ENCODE data around the gene AJAP1.
"Not testable (repeated sequence)": the region's sequence is repeated elsewhere in the genome, so short reads cannot be mapped to it uniquely, and the experiment has no call there.

The AJAP1 gene

DNA sequence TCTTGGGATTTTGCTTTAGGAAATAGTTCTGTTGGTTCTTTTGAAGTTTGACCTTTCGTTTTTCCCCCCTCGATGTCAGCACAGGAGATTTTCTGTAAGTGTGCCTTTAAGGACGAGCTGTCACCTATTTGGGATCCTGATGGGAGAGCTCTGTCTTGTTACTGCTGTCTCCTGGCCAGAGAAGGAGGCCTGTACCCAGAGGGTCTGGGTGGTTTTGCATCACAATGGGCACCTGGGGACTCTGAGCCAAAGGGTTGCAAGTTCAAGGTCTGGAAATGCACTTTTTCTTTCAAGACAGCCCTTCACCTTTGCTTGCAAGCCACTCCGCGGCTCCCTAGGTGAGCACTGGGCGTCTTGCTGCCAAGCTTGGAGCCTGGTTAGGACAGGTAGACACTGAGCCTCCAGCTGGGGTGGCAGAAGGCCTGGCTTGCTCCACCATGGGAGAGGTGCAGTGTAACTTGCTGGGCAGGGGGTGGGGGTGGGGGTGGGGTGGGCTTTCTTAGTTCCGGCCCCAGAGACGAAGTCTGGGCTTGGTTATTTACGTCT is 2.9 kb downstream of the AJAP1 start:
- in situ Hi-C loops (cut with MboI; ENCODE audit: low sequenced_read_pairs): no loop called here

- in situ Hi-C loops (cut with MboI; ENCODE audit: low sequenced_read_pairs): no loop called here
These were observed 3.6 kb downstream of the AJAP1 start for GRCh38 chr1:4657960-4658541.

DNA sequence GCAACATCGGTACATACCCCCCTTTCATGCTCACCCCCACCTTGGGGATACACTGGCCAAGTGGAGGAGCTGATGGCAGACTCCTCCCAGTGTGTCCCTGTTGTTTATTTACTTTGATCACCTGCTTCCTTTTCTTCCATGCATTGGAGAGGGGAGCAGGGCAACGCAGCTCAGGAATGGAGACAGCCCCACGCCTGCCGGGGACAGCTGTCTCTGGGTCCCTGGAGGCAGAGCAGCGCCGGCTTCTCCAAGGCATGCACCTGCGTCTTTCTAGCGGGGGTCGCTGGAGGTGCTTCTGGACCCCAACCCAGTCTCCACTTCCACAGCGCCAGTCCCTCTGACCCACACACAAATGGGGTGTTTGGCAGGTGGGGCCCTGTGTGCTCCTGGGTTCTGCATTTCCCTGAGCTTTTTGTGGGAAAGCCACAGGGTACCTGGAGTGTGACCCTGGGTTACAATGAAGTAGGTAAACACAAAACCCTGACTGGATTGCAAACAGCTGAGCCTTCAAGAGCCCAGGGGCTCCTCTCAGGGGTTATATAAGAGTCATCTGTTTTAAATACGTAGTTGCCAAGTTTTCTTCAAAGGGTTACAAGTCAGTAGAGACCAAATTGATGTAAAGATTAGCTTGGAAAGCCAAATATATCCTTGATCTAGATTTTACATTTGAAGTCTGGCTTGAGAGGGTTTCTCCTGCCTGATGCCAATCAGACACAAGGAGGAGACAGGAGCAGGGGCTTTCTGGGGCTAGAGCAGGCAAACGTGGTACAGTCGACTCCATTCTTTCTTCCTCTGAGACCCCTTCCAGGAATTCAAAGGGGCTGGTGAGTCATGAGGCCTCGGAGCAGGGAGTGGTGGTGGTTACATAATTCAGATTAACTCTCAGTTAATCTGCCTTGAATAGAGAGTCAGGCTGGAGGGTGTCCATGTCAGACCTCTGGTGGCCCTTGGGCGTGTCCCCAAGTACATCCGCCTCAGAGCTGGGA is 4.5 kb downstream of the AJAP1 start:
- in situ Hi-C loops (cut with MboI; ENCODE audit: low sequenced_read_pairs): no loop called here

DNA sequence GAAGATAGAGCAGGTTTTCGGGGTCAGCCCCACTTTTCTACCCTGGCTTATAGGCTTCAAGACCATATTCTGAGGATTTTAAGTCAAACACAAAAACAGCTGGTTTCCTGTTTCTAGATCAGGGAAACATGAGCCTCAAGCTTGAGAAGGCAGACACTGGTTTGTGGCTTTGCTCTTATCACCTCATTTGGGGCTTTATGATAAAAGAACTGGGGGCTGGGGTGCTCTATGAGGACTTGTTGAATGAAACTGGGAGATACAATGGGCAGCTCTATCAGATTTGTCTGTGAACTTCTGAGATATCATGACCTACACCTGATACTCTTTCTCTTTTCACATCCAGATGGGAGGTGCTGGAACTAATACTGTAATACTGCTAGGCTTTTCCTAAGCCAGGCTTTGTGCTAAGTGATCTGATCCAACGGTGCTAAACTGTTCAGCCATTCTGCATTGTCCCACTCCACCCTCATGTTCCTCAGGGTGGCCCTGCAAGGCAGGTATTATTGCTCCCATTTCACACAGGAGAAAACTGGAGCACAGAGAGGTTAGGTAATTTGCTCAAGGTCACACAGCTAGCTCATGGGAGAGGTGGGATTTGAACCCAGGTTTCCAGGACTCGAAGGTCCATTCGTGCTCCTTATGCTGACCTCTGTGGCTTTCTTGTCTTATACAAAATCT is 6.6 kb downstream of the AJAP1 start:
- in situ Hi-C loops (cut with MboI; ENCODE audit: low sequenced_read_pairs): no loop called here

- in situ Hi-C loops (cut with MboI; ENCODE audit: low sequenced_read_pairs): no loop called here
These were observed 7.1 kb downstream of the AJAP1 start for GRCh38 chr1:4661595-4661917.

- in situ Hi-C loops (cut with MboI; ENCODE audit: low sequenced_read_pairs): no loop called here
These were observed 7.8 kb downstream of the AJAP1 start for GRCh38 chr1:4662168-4662567.

- in situ Hi-C loops (cut with MboI; ENCODE audit: low sequenced_read_pairs): no loop called here
These were observed 8.3 kb downstream of the AJAP1 start for GRCh38 chr1:4662723-4663122.

DNA sequence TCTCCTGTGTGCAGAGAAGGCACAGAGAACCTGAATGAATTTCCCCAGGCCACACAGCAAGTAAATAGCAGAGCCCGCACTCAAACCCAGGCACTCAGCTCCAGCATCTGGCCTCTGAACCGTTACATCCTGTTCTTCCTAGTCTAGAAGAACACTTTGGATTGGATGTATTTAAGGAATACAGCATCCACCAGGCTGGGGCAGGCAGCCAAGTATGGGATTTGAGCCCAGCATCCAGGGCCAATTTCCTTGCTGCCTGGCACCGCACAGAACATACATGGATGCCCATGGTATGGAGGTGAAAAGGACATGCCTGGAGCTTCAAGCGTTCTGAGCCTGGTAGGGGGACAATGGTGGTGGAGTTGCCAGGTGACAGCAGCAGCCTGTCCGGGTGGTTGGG is 9.7 kb downstream of the AJAP1 start:
- in situ Hi-C loops (cut with MboI; ENCODE audit: low sequenced_read_pairs): no loop called here

GRCh38 chr1:4664606-4665005 is 10.2 kb downstream of the AJAP1 start:
- in situ Hi-C loops (cut with MboI; ENCODE audit: low sequenced_read_pairs): no loop called here

DNA sequence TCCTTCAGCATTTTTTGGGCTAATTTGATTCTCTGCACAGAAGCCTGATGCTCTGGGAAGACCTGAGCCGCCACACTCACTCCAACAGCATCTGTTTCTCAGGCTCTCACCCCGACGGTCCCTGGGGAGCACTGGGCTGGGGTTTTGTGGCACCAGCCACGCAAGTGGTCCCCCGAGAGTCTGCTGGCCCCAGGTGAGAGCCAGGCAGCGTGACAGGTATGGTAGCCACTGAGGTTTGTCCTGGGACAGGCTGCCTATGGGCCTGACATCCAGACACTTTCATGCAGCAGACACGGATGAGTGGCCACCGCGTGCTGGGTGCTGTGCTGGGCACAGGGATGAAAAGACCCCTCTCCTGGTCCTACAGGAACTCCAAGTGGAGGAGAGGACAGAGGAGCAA is 11.0 kb downstream of the AJAP1 start:
- in situ Hi-C loops (cut with MboI; ENCODE audit: low sequenced_read_pairs): no loop called here

GRCh38 chr1:4666683-4667082 is 12.3 kb downstream of the AJAP1 start:
- in situ Hi-C loops (cut with MboI; ENCODE audit: low sequenced_read_pairs): not testable (repeated sequence)

DNA sequence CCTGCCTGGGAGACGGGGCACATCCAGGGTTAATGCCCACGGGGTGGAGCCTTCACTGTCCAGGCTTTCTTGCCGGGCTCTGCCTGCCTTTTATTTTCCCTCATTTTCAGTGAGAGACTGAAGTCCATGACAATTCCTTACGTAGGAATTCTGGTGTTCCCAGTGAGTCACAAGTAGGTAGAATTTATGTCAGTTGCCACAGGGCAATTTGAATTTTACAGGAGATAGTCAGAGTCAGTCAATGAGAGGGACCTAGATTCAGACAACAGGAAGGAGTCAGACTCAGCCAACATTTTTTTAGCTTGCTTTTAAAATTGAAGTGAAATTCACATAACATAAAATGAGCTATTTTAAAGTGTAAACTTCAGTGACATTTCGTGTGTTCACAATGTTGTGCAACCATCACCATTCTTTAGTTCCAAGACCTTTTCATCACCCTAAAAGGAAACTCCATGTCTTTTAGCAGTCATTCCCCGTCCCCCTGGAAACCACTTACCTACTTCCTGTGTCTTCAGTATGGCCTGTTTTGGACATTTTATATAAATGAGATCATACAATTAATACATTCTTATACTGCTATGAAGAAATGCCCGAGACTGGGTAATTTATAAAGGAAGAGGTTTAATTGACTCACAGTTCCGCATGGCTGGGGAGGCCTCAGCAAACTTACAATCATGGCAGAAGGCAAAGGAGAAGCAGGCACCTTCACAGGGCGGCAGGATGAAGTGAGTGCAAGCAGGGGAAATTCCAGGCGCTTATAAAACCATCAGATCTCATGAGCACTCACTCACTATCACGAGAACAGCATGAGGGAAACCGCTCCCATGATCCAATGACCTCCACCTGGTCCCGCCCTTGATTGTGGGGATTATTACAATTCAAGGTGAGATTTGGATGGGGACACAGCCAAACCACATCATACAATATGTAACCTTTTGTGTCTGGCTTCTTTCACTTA is 14.6 kb downstream of the AJAP1 start:
- in situ Hi-C loops (cut with MboI; ENCODE audit: low sequenced_read_pairs): no loop called here

- in situ Hi-C loops (cut with MboI; ENCODE audit: low sequenced_read_pairs): no loop called here
These were observed 15.9 kb downstream of the AJAP1 start for GRCh38 chr1:4670265-4670664.

DNA sequence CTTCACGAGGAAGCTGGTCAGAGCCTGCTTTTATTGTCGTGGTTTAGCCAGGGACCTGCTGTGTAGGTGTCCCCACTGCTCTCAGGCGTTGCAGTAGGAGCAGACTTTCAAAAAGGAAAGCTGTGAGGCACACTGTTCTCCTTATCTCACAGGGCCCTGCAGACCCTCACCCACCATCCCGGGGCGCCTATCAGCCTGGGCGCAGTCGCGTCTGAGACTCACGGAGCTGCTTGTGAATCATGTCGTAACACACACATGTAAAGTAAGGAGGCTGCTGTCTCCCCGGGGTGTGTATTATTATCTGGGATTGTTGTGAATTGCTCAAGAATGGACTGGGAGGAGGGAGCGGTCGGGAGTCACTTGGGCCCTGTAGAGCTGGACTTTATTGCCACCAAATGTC is 17.4 kb downstream of the AJAP1 start:
- in situ Hi-C loops (cut with MboI; ENCODE audit: low sequenced_read_pairs): no loop called here

DNA sequence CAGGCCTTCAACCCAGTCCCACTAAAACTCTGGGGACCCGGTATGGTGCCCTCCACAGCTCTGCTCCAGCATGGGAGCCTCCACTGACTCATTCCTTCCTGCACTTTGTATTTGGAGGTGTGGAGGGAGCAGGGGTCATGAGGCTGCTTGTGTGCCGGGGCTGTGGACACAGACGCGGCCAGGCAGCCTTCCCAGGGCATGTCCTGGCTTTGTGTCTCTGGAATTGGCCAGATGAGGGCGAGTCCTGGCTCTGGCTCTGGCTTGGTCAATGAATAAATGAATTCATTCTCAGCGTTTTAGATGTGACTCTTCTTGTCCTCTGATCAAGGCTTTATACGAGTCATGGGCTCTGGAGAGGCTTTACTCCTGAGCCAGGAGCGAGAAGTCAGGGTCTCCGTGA is 19.1 kb downstream of the AJAP1 start:
- in situ Hi-C loops (cut with MboI; ENCODE audit: low sequenced_read_pairs): no loop called here

DNA sequence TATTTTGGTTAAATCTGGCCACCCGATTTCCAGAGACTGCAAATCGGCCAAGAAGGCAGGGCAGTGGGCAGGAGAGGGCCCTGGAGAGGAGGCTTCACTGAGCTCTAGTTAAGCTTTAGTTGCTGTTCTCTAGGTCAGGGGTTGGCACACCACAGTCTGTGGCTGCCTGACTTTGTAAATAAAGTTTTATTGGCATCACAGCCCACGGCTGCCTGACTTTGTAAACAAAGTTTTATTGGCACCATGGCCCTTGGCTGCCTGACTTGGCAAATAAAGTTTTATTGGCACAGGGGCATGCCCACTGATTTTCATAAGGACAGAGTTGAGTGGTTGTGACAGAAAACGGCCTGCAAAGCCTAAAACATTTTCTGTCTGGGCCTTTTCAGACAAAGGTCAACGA is 19.7 kb downstream of the AJAP1 start:
- in situ Hi-C loops (cut with MboI; ENCODE audit: low sequenced_read_pairs): no loop called here

- in situ Hi-C loops (cut with MboI; ENCODE audit: low sequenced_read_pairs): no loop called here
These were observed 20.3 kb downstream of the AJAP1 start for GRCh38 chr1:4674676-4675075.

DNA sequence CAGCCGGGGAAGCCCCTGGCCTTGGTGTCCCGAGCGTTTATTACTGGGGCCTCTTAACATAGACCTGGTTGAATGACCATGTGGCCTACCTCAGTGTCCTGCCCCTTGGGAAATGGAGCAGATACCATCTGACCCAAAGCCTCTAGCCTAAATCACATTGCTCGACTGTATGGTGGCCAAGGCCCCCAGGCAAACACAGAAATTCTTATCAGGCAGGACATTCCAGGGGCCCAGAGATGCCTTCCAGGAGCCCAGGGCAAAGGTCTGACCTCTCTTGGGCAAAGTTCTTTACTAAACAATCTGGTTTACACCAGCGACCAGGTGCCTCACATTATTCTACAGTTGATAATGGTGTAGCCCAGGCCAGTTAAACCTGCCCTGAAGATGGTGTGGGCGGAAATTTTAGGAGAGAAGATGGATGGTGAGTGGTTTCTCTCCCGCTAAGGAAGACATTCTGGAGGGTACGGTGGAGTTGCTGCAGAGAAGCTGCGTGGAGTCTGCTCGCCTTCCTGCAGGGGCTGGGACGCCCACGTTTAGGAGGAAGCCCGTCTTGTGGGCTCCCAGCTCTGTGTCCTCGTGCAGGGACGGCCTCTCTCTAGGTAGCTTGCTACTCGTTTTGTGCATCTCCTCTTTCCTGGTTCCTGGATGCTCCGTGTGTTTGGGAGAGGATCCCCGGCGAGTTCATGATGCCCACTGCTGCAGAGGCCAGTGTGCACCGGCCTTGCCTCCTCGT is 21.2 kb downstream of the AJAP1 start:
- in situ Hi-C loops (cut with MboI; ENCODE audit: low sequenced_read_pairs): no loop called here

DNA sequence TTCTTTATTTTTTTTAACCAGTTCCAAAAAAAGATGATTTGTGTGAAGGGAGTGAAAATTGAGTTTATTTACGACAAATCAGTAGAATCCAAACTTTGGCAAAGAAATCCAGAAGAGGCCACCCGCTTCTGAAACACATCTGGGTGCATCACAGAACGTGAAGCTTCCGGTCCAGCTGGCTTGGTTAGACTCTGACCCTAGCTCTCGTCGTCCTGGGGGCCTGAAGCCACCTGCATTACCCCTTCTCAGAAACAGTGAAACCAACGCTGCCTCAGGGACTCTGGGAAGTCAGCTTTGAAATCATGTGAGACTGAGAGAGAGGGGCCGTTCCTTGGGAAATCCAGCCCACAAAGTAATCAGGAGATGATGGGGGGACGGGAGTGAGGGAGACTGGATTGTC is 21.8 kb downstream of the AJAP1 start:
- in situ Hi-C loops (cut with MboI; ENCODE audit: low sequenced_read_pairs): no loop called here

DNA sequence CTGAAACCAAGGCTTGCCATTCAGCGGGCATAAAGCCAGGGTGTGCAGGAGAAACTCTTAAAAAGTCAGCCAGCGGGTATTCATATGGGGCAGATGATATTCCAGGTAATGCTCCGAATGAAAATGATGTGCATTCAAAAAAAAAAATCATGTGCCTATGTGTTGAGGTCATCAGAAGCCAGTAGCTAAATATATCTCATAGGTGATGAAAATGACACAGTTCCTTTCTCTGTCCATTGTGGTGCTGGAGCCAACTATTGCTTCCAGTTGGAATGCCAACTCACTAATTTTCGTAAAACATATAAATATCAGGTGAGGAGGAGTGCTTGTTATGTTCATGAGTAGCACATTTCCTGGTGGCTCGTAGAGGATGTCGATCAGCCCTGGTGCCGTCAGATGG is 23.2 kb downstream of the AJAP1 start:
- in situ Hi-C loops (cut with MboI; ENCODE audit: low sequenced_read_pairs): no loop called here
